Panc1 (cell line): ENCODE data around the gene STAB2. TPM values are rescaled to one million over a fixed set of nuclear protein-coding genes. Genes with fewer than 3 reads are reported as not detected.

Experiments
- ATAC-seq: fragments of 200-7000 bp; cut with Tn5 transposase; 2 replicates; pipeline ENCODE4 v1.9.1; 2020; ENCODE audit warnings: mild to moderate bottlenecking, moderate library complexity
- BruUV-seq: library from RNA; stranded (reverse); fragments of 400-500 nt; replicated peaks from 2 replicates; lab custom pipeline; 2021; lab: Mats Ljungman, UMichigan
- CTCF ChIA-PET: fragments of 300-600 bp; sonication (Branson Sonifier 250); formaldehyde crosslinking; loops from one replicate; lab custom pipeline; 2022; ENCODE audit warnings: antibody characterized with exemption; lab: Charles Lee
- POLR2A ChIA-PET: fragments of 300-600 bp; sonication (Branson Sonifier 250); formaldehyde crosslinking; loops from one replicate; lab custom pipeline; 2022; ENCODE audit warnings: antibody characterized with exemption; lab: Charles Lee
- DNase-seq: peaks from one replicate; pipeline ENCODE4 v3.0.0-alpha.2; 2010; ENCODE audit warnings: low read depth, low spot score
- H3K27ac ChIP-seq: 2 replicates; pipeline ENCODE4 v1.5.1; 2011; ENCODE audit warnings: mild to moderate bottlenecking, low read length, inconsistent platforms
- H3K27me3 ChIP-seq: fragments of 200-500 bp; sonication (Bioruptor generic); 2 replicates; pipeline ENCODE4 v1.6.0; 2014; ENCODE audit warnings: low read length, inconsistent platforms; ENCODE audit not compliant: control insufficient read depth, insufficient read depth
- H3K36me3 ChIP-seq: fragments of 200-500 bp; sonication (Bioruptor generic); 2 replicates; pipeline ENCODE4 v1.5.1; 2014; ENCODE audit warnings: inconsistent platforms, mild to moderate bottlenecking, low read length, moderate library complexity; ENCODE audit not compliant: control insufficient read depth, insufficient read depth
- H3K4me1 ChIP-seq: 2 replicates; pipeline ENCODE4 v1.5.1; 2011; ENCODE audit warnings: inconsistent platforms, mild to moderate bottlenecking, low read length, moderate library complexity; ENCODE audit not compliant: control insufficient read depth, insufficient read depth
- H3K4me3 ChIP-seq, 2 experiments: 2 replicates each; pipeline ENCODE4 v1.5.1; 2011 to 2012; ENCODE audit warnings: low read depth in 2 of 2, low read length in 2 of 2, mild to moderate bottlenecking in 2 of 2, inconsistent platforms in 1 of 2, moderate library complexity in 1 of 2
- H3K9me3 ChIP-seq: fragments of 200-500 bp; sonication (Bioruptor generic); 2 replicates; pipeline ENCODE4 v1.5.1; 2014; ENCODE audit warnings: low read depth, mild to moderate bottlenecking, inconsistent platforms, low read length, moderate library complexity; ENCODE audit not compliant: control insufficient read depth, insufficient read depth
- POLR2AphosphoS5 ChIP-seq: IDR thresholded peaks from 2 replicates; pipeline ENCODE4 v1.6.1; 2012; ENCODE audit warnings: mild to moderate bottlenecking, low read depth, low read length, moderate library complexity
- SIN3A ChIP-seq: IDR thresholded peaks from 2 replicates; pipeline ENCODE4 v1.6.1; 2012; ENCODE audit warnings: low read depth, mild to moderate bottlenecking, low read length, moderate library complexity, borderline replicate concordance; ENCODE audit not compliant: insufficient read depth
- TCF7L2 ChIP-seq: IDR thresholded peaks from 2 replicates; pipeline ENCODE4 v1.6.1; 2011; ENCODE audit warnings: mild to moderate bottlenecking, low read depth, low read length, inconsistent platforms
- in situ Hi-C: cut with HindIII; loops from 2 replicates; pipeline ENCODE4 v1.10.0; 2016; ENCODE audit warnings: low sequenced_read_pairs, low pct_unique_long_range_greater_than_20kb
- intact Hi-C: fragments of 100-400 bp; cut with micrococcal nuclease; formaldehyde crosslinking; loops from one replicate; pipeline ENCODE4 v1.10.0; 2022; ENCODE audit not compliant: unreplicated experiment
- total RNA-seq: library from RNA; stranded (reverse); gene quantifications from one replicate; pipeline ENCODE4 v1.2.1, GENCODE V29; 2021; ENCODE audit not compliant: unreplicated experiment
- TF ChIP-seq, protein P1 (sequence below), 2 experiments: IDR thresholded peaks; 2 replicates each; pipeline ENCODE4 v1.6.1; 2011 to 2012; ENCODE audit warnings: low read depth in 2 of 2, control low read depth in 1 of 2, low read length in 1 of 2, mild to moderate bottlenecking in 1 of 2, moderate library complexity in 1 of 2; ENCODE audit not compliant: insufficient read depth in 1 of 2

STAB2 gene
- total RNA-seq, 1 experiment from 2014 or later: not detected

DNA sequence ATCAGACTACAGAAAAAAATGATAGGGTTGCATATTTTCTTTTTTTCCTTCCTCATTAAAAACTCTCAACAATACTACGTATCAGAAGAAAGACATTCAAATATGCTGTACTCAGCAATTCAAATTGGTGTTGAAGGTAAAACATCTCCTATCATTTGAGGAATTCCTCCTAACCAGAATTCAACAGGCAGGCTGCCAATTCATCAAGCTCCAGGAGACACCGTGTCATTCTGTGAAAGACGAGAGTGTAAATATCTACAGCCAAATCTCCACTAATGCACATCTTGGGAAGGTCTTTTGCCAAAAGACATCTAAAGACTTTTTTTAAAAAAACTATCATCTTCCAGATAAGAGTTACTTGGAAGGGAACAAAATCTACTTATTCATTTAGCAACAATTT, 227.4 kb downstream of the STAB2 start:
- POLR2A ChIA-PET: no interaction called here
- no peak for ATAC-seq
- Histone ChIP-seq H3K27me3 (no peaks in the 10 kb centered on the region), H3K9me3 (no peaks in the 10 kb centered on the region), H3K4me1 (no peaks in the 10 kb centered on the region), H3K4me3 (no peak overlapping the region), H3K36me3 (peaks cover 9% of the 10 kb centered on the region), H3K27ac (no peak overlapping the region)
- in situ Hi-C loops: no loop called here
- TF ChIP-seq POLR2AphosphoS5 (no peak), TCF7L2 (no peak), SIN3A (no peak)
- TF ChIP-seq, protein P1, sequence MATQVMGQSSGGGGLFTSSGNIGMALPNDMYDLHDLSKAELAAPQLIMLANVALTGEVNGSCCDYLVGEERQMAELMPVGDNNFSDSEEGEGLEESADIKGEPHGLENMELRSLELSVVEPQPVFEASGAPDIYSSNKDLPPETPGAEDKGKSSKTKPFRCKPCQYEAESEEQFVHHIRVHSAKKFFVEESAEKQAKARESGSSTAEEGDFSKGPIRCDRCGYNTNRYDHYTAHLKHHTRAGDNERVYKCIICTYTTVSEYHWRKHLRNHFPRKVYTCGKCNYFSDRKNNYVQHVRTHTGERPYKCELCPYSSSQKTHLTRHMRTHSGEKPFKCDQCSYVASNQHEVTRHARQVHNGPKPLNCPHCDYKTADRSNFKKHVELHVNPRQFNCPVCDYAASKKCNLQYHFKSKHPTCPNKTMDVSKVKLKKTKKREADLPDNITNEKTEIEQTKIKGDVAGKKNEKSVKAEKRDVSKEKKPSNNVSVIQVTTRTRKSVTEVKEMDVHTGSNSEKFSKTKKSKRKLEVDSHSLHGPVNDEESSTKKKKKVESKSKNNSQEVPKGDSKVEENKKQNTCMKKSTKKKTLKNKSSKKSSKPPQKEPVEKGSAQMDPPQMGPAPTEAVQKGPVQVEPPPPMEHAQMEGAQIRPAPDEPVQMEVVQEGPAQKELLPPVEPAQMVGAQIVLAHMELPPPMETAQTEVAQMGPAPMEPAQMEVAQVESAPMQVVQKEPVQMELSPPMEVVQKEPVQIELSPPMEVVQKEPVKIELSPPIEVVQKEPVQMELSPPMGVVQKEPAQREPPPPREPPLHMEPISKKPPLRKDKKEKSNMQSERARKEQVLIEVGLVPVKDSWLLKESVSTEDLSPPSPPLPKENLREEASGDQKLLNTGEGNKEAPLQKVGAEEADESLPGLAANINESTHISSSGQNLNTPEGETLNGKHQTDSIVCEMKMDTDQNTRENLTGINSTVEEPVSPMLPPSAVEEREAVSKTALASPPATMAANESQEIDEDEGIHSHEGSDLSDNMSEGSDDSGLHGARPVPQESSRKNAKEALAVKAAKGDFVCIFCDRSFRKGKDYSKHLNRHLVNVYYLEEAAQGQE (IDR thresholded peaks at IDR 0.05; ENCODE audit: insufficient read depth in 1 of 2, low read depth in 2 of 2, low read length in 1 of 2): no peak
- DNase-seq: no peak
- intact Hi-C loops: no loop called here
- CTCF ChIA-PET: interaction anchor here (0.6 kb wide), 1 partner anchor 108 kb away, joined by 3 read pairs; no protein-coding TSS in a partner anchor
- BruUV-seq: no TSS peak

Other genes starting within 250 kb of the STAB2 start
- not detected for gene C12orf42, start 91.3 kb upstream of the STAB2 start, total RNA-seq